Measurements from ENCODE around the gene NXN. TPM values are rescaled to one million over a fixed set of nuclear protein-coding genes. Genes with fewer than 3 reads are reported as not detected.

The NXN gene
- total RNA-seq, 6 donors from 2014 or later, result 32.4 to 63.1 (median 52.2) TPM

DNA sequence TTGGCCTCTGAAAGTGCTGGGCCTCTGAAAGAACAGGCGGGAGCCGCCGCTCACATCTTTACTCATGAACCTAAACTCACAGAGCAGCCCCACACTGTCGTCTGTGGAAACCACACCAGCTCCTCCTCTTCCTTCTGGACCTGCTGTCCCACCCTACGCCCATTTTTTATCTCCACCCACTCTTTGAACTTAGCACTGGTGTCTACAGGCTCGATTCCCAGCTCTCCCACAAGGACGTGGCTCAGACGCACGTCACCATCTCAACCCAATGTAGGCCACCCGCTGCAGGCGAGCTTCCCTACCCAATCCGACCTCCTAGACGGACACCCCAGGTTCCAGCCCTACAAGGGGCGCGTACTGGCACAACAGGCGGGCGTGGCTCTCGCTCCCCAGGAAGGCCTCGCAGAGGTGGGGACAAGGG is 62.2 kb downstream of the NXN start:
- TF ChIP-seq POLR2A (IDR thresholded peaks at IDR 0.05) (no peak), POLR2AphosphoS5 (IDR thresholded peaks at IDR 0.05) (peak in 1 of 2 donors; percentile 45), EP300 (IDR thresholded peaks at IDR 0.05) (no peak)
- TF ChIP-seq, protein P1, sequence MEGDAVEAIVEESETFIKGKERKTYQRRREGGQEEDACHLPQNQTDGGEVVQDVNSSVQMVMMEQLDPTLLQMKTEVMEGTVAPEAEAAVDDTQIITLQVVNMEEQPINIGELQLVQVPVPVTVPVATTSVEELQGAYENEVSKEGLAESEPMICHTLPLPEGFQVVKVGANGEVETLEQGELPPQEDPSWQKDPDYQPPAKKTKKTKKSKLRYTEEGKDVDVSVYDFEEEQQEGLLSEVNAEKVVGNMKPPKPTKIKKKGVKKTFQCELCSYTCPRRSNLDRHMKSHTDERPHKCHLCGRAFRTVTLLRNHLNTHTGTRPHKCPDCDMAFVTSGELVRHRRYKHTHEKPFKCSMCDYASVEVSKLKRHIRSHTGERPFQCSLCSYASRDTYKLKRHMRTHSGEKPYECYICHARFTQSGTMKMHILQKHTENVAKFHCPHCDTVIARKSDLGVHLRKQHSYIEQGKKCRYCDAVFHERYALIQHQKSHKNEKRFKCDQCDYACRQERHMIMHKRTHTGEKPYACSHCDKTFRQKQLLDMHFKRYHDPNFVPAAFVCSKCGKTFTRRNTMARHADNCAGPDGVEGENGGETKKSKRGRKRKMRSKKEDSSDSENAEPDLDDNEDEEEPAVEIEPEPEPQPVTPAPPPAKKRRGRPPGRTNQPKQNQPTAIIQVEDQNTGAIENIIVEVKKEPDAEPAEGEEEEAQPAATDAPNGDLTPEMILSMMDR (IDR thresholded peaks at IDR 0.05), result no peak
- ATAC-seq (ENCODE audit: low FRiP score in 2 of 2) (peak in 1 of 2 donors; percentile 45), DNase-seq (no peak)
- Histone ChIP-seq H3K4me3 (peak overlapping the region in 1 of 4 donors; percentile 5), H3K9me3 (no peaks in the 10 kb centered on the region), H3K36me3 (no peaks in the 10 kb centered on the region), H3K27me3 (no peaks in the 10 kb centered on the region), H3K4me1 (peaks cover 9 to 26% (median 15%) of the 10 kb centered on the region in 4 donors), H3K27ac (peak overlapping the region; percentile 59 to 83 (median 80))
- WGBS, 2 donors, result 73 to 80% methylated on average over 17 to 19 of the region's 19 CpGs

DNA sequence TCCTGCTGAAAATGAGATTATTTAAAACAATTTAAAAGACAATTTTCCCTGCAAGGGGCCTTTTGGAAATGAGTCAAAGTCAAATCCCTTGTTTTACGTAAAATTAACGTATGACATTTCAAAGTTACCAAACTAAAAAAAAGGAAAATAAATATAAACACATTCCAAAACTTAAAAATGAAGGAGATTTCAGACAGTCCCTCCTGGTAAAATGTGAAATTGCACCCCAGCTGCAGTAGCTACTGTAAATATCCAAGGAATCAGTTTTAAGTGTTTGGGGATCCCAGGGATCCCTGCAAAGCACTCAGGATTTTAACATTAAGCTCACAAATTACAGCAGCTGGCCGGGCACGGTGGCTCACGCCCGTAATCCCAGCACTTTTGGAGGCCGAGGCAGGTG is 63.3 kb downstream of the NXN start:
- Histone ChIP-seq H3K4me3 (no peak overlapping the region), H3K36me3 (no peaks in the 10 kb centered on the region), H3K9me3 (no peaks in the 10 kb centered on the region), H3K27ac (peak overlapping the region; percentile 34 to 86 (median 77)), H3K27me3 (no peaks in the 10 kb centered on the region), H3K4me1 (peaks cover 9 to 26% (median 15%) of the 10 kb centered on the region in 4 donors)
- DNase-seq (no peak), ATAC-seq (ENCODE audit: low FRiP score in 2 of 2) (no peak)
- TF ChIP-seq, protein P1 (IDR thresholded peaks at IDR 0.05), result no peak
- TF ChIP-seq EP300 (IDR thresholded peaks at IDR 0.05) (no peak), POLR2AphosphoS5 (IDR thresholded peaks at IDR 0.05) (no peak), POLR2A (IDR thresholded peaks at IDR 0.05) (no peak)
- 80 to 86% methylated on average over 7 of the region's 7 CpGs for WGBS, 2 donors

GRCh38 chr17:915538-916201 is 63.9 kb downstream of the NXN start:
- 47 to 48% methylated on average over 10 of the region's 10 CpGs for WGBS, 2 donors
- TF ChIP-seq EP300 (IDR thresholded peaks at IDR 0.05), result no peak
- no peak for TF ChIP-seq POLR2A (IDR thresholded peaks at IDR 0.05)
- TF ChIP-seq, protein P1 (IDR thresholded peaks at IDR 0.05), result no peak
- peak in 1 of 2 donors; percentile 32 for TF ChIP-seq POLR2AphosphoS5 (IDR thresholded peaks at IDR 0.05)
- peak in 1 of 2 donors; percentile 67 for ATAC-seq (ENCODE audit: low FRiP score in 2 of 2)
- Histone ChIP-seq H3K27me3 (no peaks in the 10 kb centered on the region), H3K4me3 (no peak overlapping the region), H3K9me3 (no peaks in the 10 kb centered on the region), H3K36me3 (no peaks in the 10 kb centered on the region), H3K4me1 (peaks cover 9 to 26% (median 15%) of the 10 kb centered on the region in 4 donors), H3K27ac (peak overlapping the region; percentile 34 to 86 (median 77))
- DNase-seq, result peak in 1 of 2 donors; percentile 63

DNA sequence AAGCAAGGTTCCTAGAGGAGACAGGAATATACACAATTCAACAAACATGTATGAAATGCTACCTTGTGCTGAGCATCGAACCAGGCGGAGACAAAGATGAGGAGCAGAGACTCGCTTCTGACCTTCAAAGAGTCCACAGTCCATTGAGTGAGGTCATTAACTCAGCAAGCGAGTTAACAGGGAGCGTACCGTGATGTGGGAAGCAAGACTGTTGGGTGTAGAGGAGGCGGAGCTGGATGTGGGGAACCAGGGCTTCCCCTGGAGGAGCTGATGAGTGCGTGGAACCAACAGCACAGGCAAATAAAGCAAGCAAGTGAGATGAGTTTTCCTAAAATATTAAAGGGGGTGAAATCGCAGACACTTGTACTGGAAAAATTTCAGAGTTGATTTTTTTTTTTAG is 65.0 kb downstream of the NXN start:
- Histone ChIP-seq H3K27ac (peak overlapping the region in 3 of 4 donors; percentile 71 to 86 (median 83)), H3K27me3 (no peaks in the 10 kb centered on the region), H3K9me3 (no peaks in the 10 kb centered on the region), H3K36me3 (no peaks in the 10 kb centered on the region), H3K4me1 (peaks cover 10 to 30% (median 17%) of the 10 kb centered on the region in 4 donors), H3K4me3 (no peak overlapping the region)
- ATAC-seq (ENCODE audit: low FRiP score in 2 of 2) (no peak), DNase-seq (no peak)
- 93 to 96% methylated on average over 9 of the region's 9 CpGs for WGBS, 2 donors
- TF ChIP-seq POLR2A (IDR thresholded peaks at IDR 0.05) (no peak), EP300 (IDR thresholded peaks at IDR 0.05) (no peak), POLR2AphosphoS5 (IDR thresholded peaks at IDR 0.05) (no peak)
- TF ChIP-seq, protein P1 (IDR thresholded peaks at IDR 0.05), result no peak

Measured in upper lobe of left lung (tissue), 6 donors.